B cell (primary cell): ENCODE measurements around the gene ASTE1. TPM values are rescaled to one million over a fixed set of nuclear protein-coding genes. Genes with fewer than 3 reads are reported as not detected.

Experiments
- ATAC-seq: fragments of 200-7000 bp; cut with Tn5 transposase; one replicate; pipeline ENCODE4 v1.10.0; 2021; ENCODE audit warnings: low read depth, mild to moderate bottlenecking, moderate number of reproducible peaks, moderate library complexity
- CTCF ChIA-PET: fragments of 350-600 bp; sonication (Branson Sonifier 250); formaldehyde crosslinking; loops from one replicate; lab custom pipeline; 2021; ENCODE audit warnings: antibody characterized with exemption, inconsistent platforms; lab: Charles Lee
- POLR2A ChIA-PET: fragments of 350-600 bp; sonication (Branson Sonifier 250); formaldehyde crosslinking; loops from one replicate; lab custom pipeline; 2021; ENCODE audit warnings: antibody characterized with exemption; lab: Charles Lee
- DNase-seq: peaks from one replicate; pipeline ENCODE4 v3.0.0; 2013
- H2AFZ ChIP-seq: 2 replicates; pipeline ENCODE4 v1.6.1; 2012; ENCODE audit warnings: mild to moderate bottlenecking, low read depth, low read length; ENCODE audit not compliant: insufficient read depth, poor library complexity, severe bottlenecking
- H3K27ac ChIP-seq, 2 donors: 1 replicate in 1 of 2; 2 replicates in 1 of 2; pipeline ENCODE4 v1.5.1; 2012 to 2013; ENCODE audit warnings: low read length in 2 of 2, mild to moderate bottlenecking in 2 of 2, moderate library complexity in 1 of 2
- H3K27me3 ChIP-seq, 4 experiments: fragments of 200-600 bp in 1 of 4; sonication (generic) in 1 of 4; replicated peaks in 1 of 4; 1 replicate in 2 of 4; 2 replicates in 2 of 4; pipeline versions ENCODE4 v1.6.1 to v1.7.0; 2013 to 2016; ENCODE audit warnings: low read length in 3 of 4, mild to moderate bottlenecking in 2 of 4, mixed read lengths in 1 of 4, moderate library complexity in 1 of 4; ENCODE audit not compliant: insufficient read depth in 4 of 4, control insufficient read depth in 3 of 4; ENCODE audit errors: control extremely low read depth in 1 of 4
- H3K36me3 ChIP-seq, 2 experiments: replicated peaks in 1 of 2; 1 replicate in 1 of 2; 2 replicates in 1 of 2; pipeline versions ENCODE4 v1.6.1 to v1.7.1; 2013; ENCODE audit warnings: low read length in 1 of 2; ENCODE audit not compliant: insufficient read depth in 2 of 2, control insufficient read depth in 1 of 2; ENCODE audit errors: control extremely low read depth in 1 of 2, extremely low read depth in 1 of 2
- H3K4me1 ChIP-seq, 2 donors: fragments of 200-600 bp in 1 of 2; sonication (generic) in 1 of 2; 1 replicate in 1 of 2; 2 replicates in 1 of 2; pipeline versions ENCODE4 v1.5.1 to v1.6.1; 2013 to 2017; ENCODE audit warnings: low read length in 2 of 2; ENCODE audit not compliant: control insufficient read depth in 2 of 2, insufficient read depth in 2 of 2
- H3K4me2 ChIP-seq: replicated peaks from 2 replicates; pipeline ENCODE3; 2012; ENCODE audit warnings: mild to moderate bottlenecking, low read depth, low read length; ENCODE audit not compliant: poor library complexity, severe bottlenecking
- H3K4me3 ChIP-seq, 5 experiments: fragments of 200-600 bp in 1 of 5; sonication (generic) in 1 of 5; 1 replicate in 3 of 5; 2 replicates in 2 of 5; pipeline versions ENCODE4 v1.5.1 to v1.7.0; 2011 to 2016; ENCODE audit warnings: low read length in 4 of 5, mild to moderate bottlenecking in 4 of 5, low read depth in 2 of 5, control low read depth in 1 of 5, moderate library complexity in 1 of 5; ENCODE audit not compliant: insufficient read depth in 1 of 5; ENCODE audit errors: control extremely low read depth in 1 of 5, extremely low read depth in 1 of 5
- H3K79me2 ChIP-seq: fragments of 200-600 bp; sonication (generic); one replicate; pipeline ENCODE4 v1.6.0; 2016; ENCODE audit warnings: low read length; ENCODE audit not compliant: control insufficient read depth, insufficient read depth
- H3K9ac ChIP-seq: fragments of 200-600 bp; sonication (generic); 2 replicates; pipeline ENCODE4 v1.6.1; 2017; ENCODE audit warnings: mild to moderate bottlenecking, low read length, moderate library complexity
- H3K9me3 ChIP-seq, 3 donors: one replicate each; pipeline versions ENCODE4 v1.6.1 to v1.7.1; 2013; ENCODE audit warnings: low read length in 2 of 3; ENCODE audit not compliant: control insufficient read depth in 2 of 3, insufficient read depth in 1 of 3; ENCODE audit errors: control extremely low read depth in 1 of 3
- H4K20me1 ChIP-seq: 2 replicates; pipeline ENCODE4 v1.6.0; 2012; ENCODE audit warnings: mild to moderate bottlenecking, low read length; ENCODE audit not compliant: insufficient read depth, control insufficient read depth, poor library complexity, severe bottlenecking
- H3K27ac Mint-ChIP-seq: one replicate; pipeline ENCODE4 v1.8.0; 2021; ENCODE audit warnings: mixed read lengths
- H3K27me3 Mint-ChIP-seq: one replicate; pipeline ENCODE4 v1.8.0; 2021; ENCODE audit warnings: mixed read lengths
- H3K4me1 Mint-ChIP-seq: one replicate; pipeline ENCODE4 v1.8.0; 2021; ENCODE audit warnings: mixed read lengths
- H3K4me3 Mint-ChIP-seq: one replicate; pipeline ENCODE4 v1.8.0; 2021; ENCODE audit warnings: mixed read lengths
- H3K9me3 Mint-ChIP-seq: one replicate; pipeline ENCODE4 v1.8.0; 2022; ENCODE audit warnings: mixed read lengths; ENCODE audit not compliant: insufficient read depth
- EZH2 ChIP-seq: IDR thresholded peaks from 2 replicates; pipeline ENCODE4 v1.6.1; 2012; ENCODE audit warnings: borderline replicate concordance, low read depth, mild to moderate bottlenecking, moderate library complexity, low read length; ENCODE audit not compliant: insufficient read depth, poor library complexity, severe bottlenecking
- WGBS: methylation state at CpG from one replicate; pipeline ENCODE4 v1.1.5; 2013; ENCODE audit warnings: missing lambda C conversion rate; ENCODE audit not compliant: insufficient coverage; 5-methylcytosine and 5-hydroxymethylcytosine counted together
- intact Hi-C: fragments of 100-400 bp; cut with micrococcal nuclease; formaldehyde crosslinking; loops from one replicate; pipeline ENCODE4 v1.10.0; 2022
- polyA plus RNA-seq: library from polyadenylated mRNA; depleted of rRNA; stranded (reverse); fragments of >200 nt; gene quantifications from 2 replicates; pipeline ENCODE4 v1.2.3, GENCODE V29; 2012
- total RNA-seq, 2 donors: library from RNA; stranded (reverse); fragments of 120-200 nt in 1 of 2; gene quantifications; 1 replicate in 1 of 2; 2 replicates in 1 of 2; pipeline versions ENCODE4 v1.2.3 to v1.2.4, GENCODE V29; 2013 to 2022
- TF ChIP-seq, protein P1 (sequence below): fragments of 200-600 bp; IDR thresholded peaks from one replicate; pipeline ENCODE4 v1.8.0; 2022; ENCODE audit warnings: antibody characterized with exemption, mild to moderate bottlenecking

Gene ASTE1
- total and polyA plus RNA-seq, 2 donors (not counting 1 experiment from before 2014, with no cell fraction given), result 7.3 to 21.8 TPM

GRCh38 chr3:131038326-131038725 is 11.7 kb upstream of the ASTE1 start:
- Mint-ChIP-seq H3K27ac (no peak overlapping the region), H3K4me1 (peaks cover 3% of the 10 kb centered on the region), H3K9me3 (peaks cover 2% of the 10 kb centered on the region), H3K27me3 (peaks cover 6% of the 10 kb centered on the region), H3K4me3 (no peak overlapping the region)
- H3K36me3 ChIP-seq, result no peaks in the 10 kb centered on the region
- no CpG with 5 or more reads among the region's 2 CpGs for WGBS
- POLR2A ChIA-PET, result no interaction called here
- peaks cover 0 to 2% (median 0%) of the 10 kb centered on the region in 3 donors for H3K9me3 ChIP-seq
- H3K4me2 ChIP-seq, result no peak overlapping the region
- H3K27me3 ChIP-seq, result no peaks in the 10 kb centered on the region
- TF ChIP-seq, protein P1, sequence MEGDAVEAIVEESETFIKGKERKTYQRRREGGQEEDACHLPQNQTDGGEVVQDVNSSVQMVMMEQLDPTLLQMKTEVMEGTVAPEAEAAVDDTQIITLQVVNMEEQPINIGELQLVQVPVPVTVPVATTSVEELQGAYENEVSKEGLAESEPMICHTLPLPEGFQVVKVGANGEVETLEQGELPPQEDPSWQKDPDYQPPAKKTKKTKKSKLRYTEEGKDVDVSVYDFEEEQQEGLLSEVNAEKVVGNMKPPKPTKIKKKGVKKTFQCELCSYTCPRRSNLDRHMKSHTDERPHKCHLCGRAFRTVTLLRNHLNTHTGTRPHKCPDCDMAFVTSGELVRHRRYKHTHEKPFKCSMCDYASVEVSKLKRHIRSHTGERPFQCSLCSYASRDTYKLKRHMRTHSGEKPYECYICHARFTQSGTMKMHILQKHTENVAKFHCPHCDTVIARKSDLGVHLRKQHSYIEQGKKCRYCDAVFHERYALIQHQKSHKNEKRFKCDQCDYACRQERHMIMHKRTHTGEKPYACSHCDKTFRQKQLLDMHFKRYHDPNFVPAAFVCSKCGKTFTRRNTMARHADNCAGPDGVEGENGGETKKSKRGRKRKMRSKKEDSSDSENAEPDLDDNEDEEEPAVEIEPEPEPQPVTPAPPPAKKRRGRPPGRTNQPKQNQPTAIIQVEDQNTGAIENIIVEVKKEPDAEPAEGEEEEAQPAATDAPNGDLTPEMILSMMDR, result no peak
- TF ChIP-seq EZH2, result no peak
- no peak overlapping the region for H3K4me3 ChIP-seq
- H3K4me1 ChIP-seq, result peaks cover 0 to 5% of the 10 kb centered on the region in 2 donors
- H3K27ac ChIP-seq, result no peak overlapping the region
- no peak overlapping the region for H3K9ac ChIP-seq
- CTCF ChIA-PET, result interaction anchor here (1.7 kb wide), 1 partner anchor 12 kb away, joined by 4 read pairs; the partner anchor contains the start of genes ASTE1 and NEK11
- intact Hi-C loops, result loop anchor here (10.0 kb wide), 1 partner anchor 756 kb away; no protein-coding TSS in a partner anchor
- ATAC-seq (no peak), DNase-seq (no peak)
- H4K20me1 ChIP-seq, result no peaks in the 10 kb centered on the region
- no peak overlapping the region for H2AFZ ChIP-seq
- no peaks in the 10 kb centered on the region for H3K79me2 ChIP-seq

- Mint-ChIP-seq H3K27me3 (peaks cover 6% of the 10 kb centered on the region), H3K9me3 (no peaks in the 10 kb centered on the region), H3K4me1 (peaks cover 3% of the 10 kb centered on the region), H3K4me3 (no peak overlapping the region), H3K27ac (no peak overlapping the region)
- Histone ChIP-seq H3K4me3 (no peak overlapping the region), H4K20me1 (no peaks in the 10 kb centered on the region), H3K4me2 (no peak overlapping the region), H3K9me3 (no peaks in the 10 kb centered on the region), H3K4me1 (peaks cover 0 to 2% of the 10 kb centered on the region in 2 donors), H3K27ac (no peak overlapping the region), H2AFZ (no peak overlapping the region), H3K79me2 (no peaks in the 10 kb centered on the region), H3K27me3 (no peaks in the 10 kb centered on the region), H3K9ac (no peak overlapping the region), H3K36me3 (no peaks in the 10 kb centered on the region)
- ATAC-seq (no peak), DNase-seq (no peak)
- TF ChIP-seq, protein P1, result no peak
- no peak for TF ChIP-seq EZH2
- ChIA-PET POLR2A (no interaction called here), CTCF (interaction anchor here (1.4 kb wide), 1 partner anchor 1305 kb away, joined by 4 read pairs; no protein-coding TSS in a partner anchor)
- 100% methylated on average over 4 of the region's 5 CpGs for WGBS
- intact Hi-C loops, result loop anchor here (10.0 kb wide), 1 partner anchor 758 kb away; no protein-coding TSS in a partner anchor
Measured at GRCh38 chr3:131036986-131037385, 10.4 kb upstream of the ASTE1 start.
